HG03159 (cell line): ENCODE results near the gene CLDN4.
"Not testable (repeated sequence)": the region's sequence is repeated elsewhere in the genome, so short reads cannot be mapped to it uniquely, and the experiment has no call there.

ENCODE experiments used
- ATAC-seq: cut with Tn5 transposase; IDR thresholded peaks from one replicate; pipeline ENCODE4 v1.9.1; 2021; ENCODE audit warnings: mild to moderate bottlenecking, moderate library complexity; ENCODE audit not compliant: unreplicated experiment

The CLDN4 gene

GRCh38 chr7:73841689-73842066 is 10.9 kb downstream of the CLDN4 start:
- ATAC-seq = no peak

- ATAC-seq = peak; percentile 97
Observed at GRCh38 chr7:73842067-73842976, 11.5 kb downstream of the CLDN4 start, which contains the start of gene METTL27. TSS of gene METTL27 (minus strand) at chr7:73842516. CDS start at chr7:73842140, 376 bp downstream.

GRCh38 chr7:73844131-73844547 is 13.3 kb downstream of the CLDN4 start:
- ATAC-seq = no peak

- no peak for ATAC-seq
Observed at GRCh38 chr7:73844848-73845460, 14.2 kb downstream of the CLDN4 start.

- not testable (repeated sequence) for ATAC-seq
Observed at GRCh38 chr7:73845701-73846195, 15.0 kb downstream of the CLDN4 start.

- no peak for ATAC-seq
Observed at GRCh38 chr7:73847941-73848723, 17.3 kb downstream of the CLDN4 start.

GRCh38 chr7:73850781-73851207 is 20.0 kb downstream of the CLDN4 start:
- no peak for ATAC-seq

GRCh38 chr7:73851410-73852338 is 20.9 kb downstream of the CLDN4 start:
- ATAC-seq = peak; percentile 80

GRCh38 chr7:73852500-73852899 is 21.7 kb downstream of the CLDN4 start:
- ATAC-seq = no peak

- no peak for ATAC-seq
Observed at GRCh38 chr7:73856941-73857340, 26.1 kb downstream of the CLDN4 start.

GRCh38 chr7:73858807-73859206 is 28.0 kb downstream of the CLDN4 start:
- ATAC-seq = no peak

- ATAC-seq = no peak
Observed at GRCh38 chr7:73860859-73861258, 30.1 kb downstream of the CLDN4 start, which contains the start of gene TMEM270. TSS of gene TMEM270 (plus strand) at chr7:73861159. CDS start at chr7:73861195, 36 bp downstream.

- no peak for ATAC-seq
Observed at GRCh38 chr7:73861305-73861704, 30.5 kb downstream of the CLDN4 start.

- ATAC-seq = no peak
Observed at GRCh38 chr7:73864981-73865711, 34.4 kb downstream of the CLDN4 start.

GRCh38 chr7:73865738-73866445 is 35.1 kb downstream of the CLDN4 start:
- ATAC-seq = no peak

- ATAC-seq = no peak
Observed at GRCh38 chr7:73866446-73866767, 35.6 kb downstream of the CLDN4 start.

GRCh38 chr7:73869011-73869798 is 38.4 kb downstream of the CLDN4 start:
- ATAC-seq = no peak

GRCh38 chr7:73870041-73870492 is 39.3 kb downstream of the CLDN4 start:
- ATAC-seq = no peak
